Neutrophil (primary cell): ENCODE data around the gene CHRNA4.

ENCODE experiments used
- H3K27ac ChIP-seq: fragments of 200-600 bp; sonication (generic); 2 replicates; pipeline ENCODE4 v1.5.1; 2016; ENCODE audit warnings: mild to moderate bottlenecking, moderate library complexity
- H3K27me3 ChIP-seq: fragments of 200-600 bp; sonication (generic); 2 replicates; pipeline ENCODE4 v1.6.0; 2016; ENCODE audit warnings: mild to moderate bottlenecking
- H3K36me3 ChIP-seq: fragments of 200-600 bp; sonication (generic); 2 replicates; pipeline ENCODE4 v1.5.1; 2017
- H3K4me1 ChIP-seq, 2 experiments: fragments of 200-600 bp in 1 of 2; sonication (generic) in 1 of 2; 1 replicate in 1 of 2; 2 replicates in 1 of 2; pipeline versions ENCODE4 v1.5.1 to v1.6.1; 2013 to 2016; ENCODE audit warnings: low read depth in 1 of 2, low read length in 1 of 2, mild to moderate bottlenecking in 1 of 2, moderate library complexity in 1 of 2; ENCODE audit not compliant: control insufficient read depth in 1 of 2, insufficient read depth in 1 of 2
- H3K4me3 ChIP-seq, 2 experiments: fragments of 200-600 bp in 1 of 2; sonication (generic) in 1 of 2; 1 replicate in 1 of 2; 2 replicates in 1 of 2; pipeline ENCODE4 v1.5.1; 2013 to 2016; ENCODE audit warnings: low read depth in 1 of 2, low read length in 1 of 2, mild to moderate bottlenecking in 1 of 2, moderate library complexity in 1 of 2
- H3K9me3 ChIP-seq: fragments of 200-600 bp; sonication (generic); 2 replicates; pipeline ENCODE4 v1.5.1; 2016
- TF ChIP-seq, protein P1 (sequence below): fragments of 200-600 bp; sonication (generic); IDR thresholded peaks from 2 replicates; pipeline ENCODE4 v1.5.1; 2016; ENCODE audit warnings: antibody characterized with exemption

The CHRNA4 gene

DNA sequence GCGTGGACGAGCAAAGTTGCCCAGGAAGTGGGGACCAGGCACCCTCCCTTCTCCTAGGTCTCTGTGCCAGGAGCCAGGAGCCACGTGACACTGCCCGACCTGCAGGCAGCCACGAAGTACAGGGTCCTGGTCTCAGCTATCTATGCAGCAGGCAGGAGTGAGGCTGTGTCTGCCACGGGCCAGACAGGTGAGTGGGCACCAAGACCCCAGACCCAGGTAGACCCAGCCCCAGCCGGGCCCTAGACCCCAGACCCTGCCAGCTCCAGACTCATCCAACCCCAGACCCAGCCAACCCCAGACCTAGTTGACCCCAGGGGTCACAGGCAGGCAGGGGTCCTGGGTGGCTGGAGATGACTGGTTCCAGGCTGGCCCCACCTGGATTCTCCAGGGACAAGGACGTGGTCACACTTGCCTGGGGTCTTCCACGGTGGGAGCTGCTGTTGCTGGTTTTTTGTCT is 47.1 kb downstream of the CHRNA4 start:
- Histone ChIP-seq H3K4me3 (no peak overlapping the region), H3K27me3 (no peaks in the 10 kb centered on the region), H3K27ac (no peak overlapping the region), H3K36me3 (no peaks in the 10 kb centered on the region), H3K9me3 (no peaks in the 10 kb centered on the region), H3K4me1 (no peaks in the 10 kb centered on the region)
- TF ChIP-seq, protein P1, sequence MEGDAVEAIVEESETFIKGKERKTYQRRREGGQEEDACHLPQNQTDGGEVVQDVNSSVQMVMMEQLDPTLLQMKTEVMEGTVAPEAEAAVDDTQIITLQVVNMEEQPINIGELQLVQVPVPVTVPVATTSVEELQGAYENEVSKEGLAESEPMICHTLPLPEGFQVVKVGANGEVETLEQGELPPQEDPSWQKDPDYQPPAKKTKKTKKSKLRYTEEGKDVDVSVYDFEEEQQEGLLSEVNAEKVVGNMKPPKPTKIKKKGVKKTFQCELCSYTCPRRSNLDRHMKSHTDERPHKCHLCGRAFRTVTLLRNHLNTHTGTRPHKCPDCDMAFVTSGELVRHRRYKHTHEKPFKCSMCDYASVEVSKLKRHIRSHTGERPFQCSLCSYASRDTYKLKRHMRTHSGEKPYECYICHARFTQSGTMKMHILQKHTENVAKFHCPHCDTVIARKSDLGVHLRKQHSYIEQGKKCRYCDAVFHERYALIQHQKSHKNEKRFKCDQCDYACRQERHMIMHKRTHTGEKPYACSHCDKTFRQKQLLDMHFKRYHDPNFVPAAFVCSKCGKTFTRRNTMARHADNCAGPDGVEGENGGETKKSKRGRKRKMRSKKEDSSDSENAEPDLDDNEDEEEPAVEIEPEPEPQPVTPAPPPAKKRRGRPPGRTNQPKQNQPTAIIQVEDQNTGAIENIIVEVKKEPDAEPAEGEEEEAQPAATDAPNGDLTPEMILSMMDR = no peak

DNA sequence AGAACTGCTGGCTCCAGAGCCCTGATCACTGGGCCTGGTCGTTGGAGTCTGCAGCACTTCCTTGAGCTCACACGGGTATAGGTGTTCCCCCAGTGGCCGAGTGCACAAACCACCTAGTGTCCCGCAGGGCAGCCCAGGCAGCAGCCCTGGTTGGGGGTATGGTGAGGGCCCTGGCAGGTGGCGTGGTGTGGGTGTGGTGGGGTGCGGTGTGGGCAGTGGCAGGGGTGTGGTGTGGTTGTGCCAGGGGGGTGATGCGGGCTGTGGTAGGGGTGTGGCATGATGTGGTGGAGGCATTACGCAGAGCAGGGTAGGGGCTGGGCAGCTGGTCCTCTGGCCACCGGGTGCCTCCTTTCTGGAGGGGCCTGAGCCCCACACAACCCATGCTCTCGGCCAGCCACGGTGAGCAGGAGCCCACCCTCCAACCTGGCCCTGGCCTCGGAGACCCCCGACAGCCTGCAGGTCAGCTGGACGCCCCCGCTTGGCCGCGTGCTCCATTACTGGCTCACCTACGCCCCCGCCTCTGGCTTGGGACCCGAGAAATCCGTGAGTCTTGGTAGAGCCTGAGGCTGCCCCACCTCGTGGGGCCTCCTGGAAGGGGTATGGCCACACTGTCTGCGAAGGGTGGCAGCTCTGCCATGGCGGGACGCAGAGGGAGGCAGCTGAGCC is 47.7 kb downstream of the CHRNA4 start:
- Histone ChIP-seq H3K27ac (no peak overlapping the region), H3K27me3 (no peaks in the 10 kb centered on the region), H3K9me3 (no peaks in the 10 kb centered on the region), H3K4me1 (no peaks in the 10 kb centered on the region), H3K4me3 (no peak overlapping the region), H3K36me3 (no peaks in the 10 kb centered on the region)
- TF ChIP-seq, protein P1 = no peak

DNA sequence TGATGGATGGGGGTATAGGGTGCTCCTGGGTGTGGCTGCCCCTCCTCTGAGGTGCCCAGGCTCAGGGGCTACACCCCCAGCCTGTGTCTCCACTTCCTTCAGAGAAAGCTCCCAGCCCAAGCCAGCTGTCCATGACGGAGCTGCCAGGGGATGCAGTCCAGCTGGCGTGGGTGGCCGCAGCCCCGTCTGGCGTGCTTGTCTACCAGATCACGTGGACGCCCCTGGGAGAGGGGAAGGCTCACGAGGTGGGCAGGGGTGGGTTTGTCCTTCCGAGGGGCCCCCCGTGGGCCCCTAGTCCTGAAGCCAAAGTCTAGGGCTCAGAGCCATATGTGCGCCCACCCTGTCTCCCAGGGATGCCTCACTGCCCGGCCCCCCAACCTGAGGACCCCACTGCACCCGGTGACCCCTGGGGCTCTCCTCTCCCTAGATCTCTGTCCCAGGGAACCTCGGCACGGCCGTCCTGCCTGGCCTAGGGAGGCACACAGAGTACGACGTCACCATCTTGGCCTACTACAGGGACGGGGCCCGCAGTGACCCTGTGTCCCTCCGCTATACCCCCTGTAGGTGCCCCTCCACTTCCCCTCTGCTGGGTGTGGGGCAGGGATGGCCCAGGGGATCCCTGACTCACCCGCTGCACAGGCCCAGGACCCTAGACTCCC is 48.3 kb downstream of the CHRNA4 start:
- Histone ChIP-seq H3K4me3 (no peak overlapping the region), H3K9me3 (no peaks in the 10 kb centered on the region), H3K27ac (no peak overlapping the region), H3K4me1 (no peaks in the 10 kb centered on the region), H3K36me3 (no peaks in the 10 kb centered on the region), H3K27me3 (no peaks in the 10 kb centered on the region)
- TF ChIP-seq, protein P1 = no peak

DNA sequence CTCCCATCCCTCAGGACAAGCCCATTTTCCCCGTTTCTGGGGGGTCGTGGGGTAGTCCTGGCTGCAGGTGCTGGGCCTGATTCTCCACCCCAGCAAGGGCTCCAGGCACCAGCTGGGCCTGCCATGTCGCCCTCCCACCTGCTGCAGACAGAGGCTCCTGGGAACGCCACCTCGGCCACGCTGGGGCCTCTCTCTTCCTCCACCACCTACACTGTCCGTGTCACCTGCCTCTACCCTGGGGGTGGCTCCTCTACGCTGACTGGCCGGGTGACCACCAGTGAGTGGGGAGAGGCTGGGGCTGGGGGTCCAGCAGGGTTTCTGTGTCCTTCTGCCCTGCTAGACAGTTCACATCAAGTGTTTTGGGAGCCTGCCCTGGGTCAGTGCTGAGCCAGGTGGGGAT is 48.9 kb downstream of the CHRNA4 start:
- Histone ChIP-seq H3K27me3 (no peaks in the 10 kb centered on the region), H3K36me3 (no peaks in the 10 kb centered on the region), H3K9me3 (no peaks in the 10 kb centered on the region), H3K4me1 (no peaks in the 10 kb centered on the region), H3K4me3 (no peak overlapping the region), H3K27ac (no peak overlapping the region)
- TF ChIP-seq, protein P1 = no peak

DNA sequence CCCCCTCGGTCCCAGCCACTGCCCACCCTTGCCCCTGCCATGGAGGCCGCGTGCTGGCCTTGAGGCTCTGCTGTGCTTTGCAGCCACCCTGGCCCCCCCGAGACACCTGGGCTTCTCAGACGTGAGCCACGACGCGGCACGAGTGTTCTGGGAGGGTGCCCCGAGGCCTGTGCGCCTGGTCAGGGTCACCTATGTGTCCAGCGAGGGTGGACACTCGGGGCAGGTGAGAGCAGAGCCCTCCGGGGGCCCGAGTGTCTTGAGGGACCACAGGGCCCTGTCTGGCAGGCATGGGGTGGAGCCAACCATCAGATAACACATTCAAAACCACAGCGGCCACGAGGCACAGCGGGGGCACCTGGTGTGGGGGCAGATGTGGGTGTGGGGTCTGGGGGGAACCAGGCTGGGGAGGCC is 49.3 kb downstream of the CHRNA4 start:
- no peak overlapping the region for H3K4me3 ChIP-seq
- H3K27ac ChIP-seq = no peak overlapping the region
- H3K27me3 ChIP-seq = no peaks in the 10 kb centered on the region
- TF ChIP-seq, protein P1 = no peak
- no peaks in the 10 kb centered on the region for H3K36me3 ChIP-seq
- H3K4me1 ChIP-seq = no peaks in the 10 kb centered on the region
- H3K9me3 ChIP-seq = no peaks in the 10 kb centered on the region
